ENCODE measurements around the gene CD81. TPM values are rescaled to one million over a fixed set of nuclear protein-coding genes. Genes with fewer than 3 reads are reported as not detected.

CD81 gene
- total RNA-seq, 4 donors from 2014 or later = 327 to 576 (median 541) TPM

- peaks cover 81% of the 10 kb centered on the region for H3K27me3 ChIP-seq
- H3K4me3 ChIP-seq = no peak overlapping the region
- WGBS, 2 donors (ENCODE audit: low coverage in 1 of 2) = 74 to 100% methylated on average over 2 to 6 of the region's 8 CpGs
- TF ChIP-seq CTCF (IDR thresholded peaks at IDR 0.05) (no peak), EP300 (IDR thresholded peaks at IDR 0.05) (no peak), POLR2AphosphoS5 (IDR thresholded peaks at IDR 0.05) (no peak), POLR2A (IDR thresholded peaks at IDR 0.05) (no peak)
- no peak for ATAC-seq
- no peaks in the 10 kb centered on the region for H3K36me3 ChIP-seq
- H3K4me1 ChIP-seq = peaks cover 0 to 17% (median 0%) of the 10 kb centered on the region in 3 donors
- peaks cover 0 to 10% (median 0%) of the 10 kb centered on the region in 3 donors for H3K9me3 ChIP-seq
- no peak overlapping the region for H3K27ac ChIP-seq
These were observed 63.5 kb downstream of the CD81 start for GRCh38 chr11:2440646-2441045.

GRCh38 chr11:2441171-2441570 lies 64.1 kb downstream of the CD81 start:
- Histone ChIP-seq H3K4me3 (no peak overlapping the region), H3K27ac (no peak overlapping the region), H3K36me3 (no peaks in the 10 kb centered on the region), H3K27me3 (peaks cover 81% of the 10 kb centered on the region), H3K9me3 (peaks cover 0 to 10% (median 0%) of the 10 kb centered on the region in 3 donors), H3K4me1 (peaks cover 0 to 21% (median 0%) of the 10 kb centered on the region in 3 donors)
- no peak for ATAC-seq
- TF ChIP-seq CTCF (IDR thresholded peaks at IDR 0.05) (no peak), EP300 (IDR thresholded peaks at IDR 0.05) (no peak), POLR2AphosphoS5 (IDR thresholded peaks at IDR 0.05) (no peak), POLR2A (IDR thresholded peaks at IDR 0.05) (no peak)
- 83% methylated on average over 1 of the region's 4 CpGs; no CpG with 5 or more reads in 1 of the 2 donors for WGBS, 2 donors (ENCODE audit: low coverage in 1 of 2)

GRCh38 chr11:2442589-2442988 lies 65.5 kb downstream of the CD81 start:
- TF ChIP-seq POLR2AphosphoS5 (IDR thresholded peaks at IDR 0.05) (no peak), CTCF (IDR thresholded peaks at IDR 0.05) (no peak), EP300 (IDR thresholded peaks at IDR 0.05) (no peak), POLR2A (IDR thresholded peaks at IDR 0.05) (no peak)
- Histone ChIP-seq H3K27ac (no peak overlapping the region), H3K4me3 (no peak overlapping the region), H3K27me3 (peaks cover 81% of the 10 kb centered on the region), H3K4me1 (peaks cover 0 to 29% (median 0%) of the 10 kb centered on the region in 3 donors), H3K36me3 (no peaks in the 10 kb centered on the region), H3K9me3 (peaks cover 0 to 10% (median 0%) of the 10 kb centered on the region in 3 donors)
- ATAC-seq = no peak
- WGBS, 2 donors (ENCODE audit: low coverage in 1 of 2) = 95 to 96% methylated on average over 2 of the region's 2 CpGs

GRCh38 chr11:2443406-2443805 lies 66.3 kb downstream of the CD81 start:
- no peak for ATAC-seq
- no peak overlapping the region for H3K27ac ChIP-seq
- peaks cover 87% of the 10 kb centered on the region for H3K27me3 ChIP-seq
- H3K4me1 ChIP-seq = peaks cover 0 to 34% (median 0%) of the 10 kb centered on the region in 3 donors
- no peak overlapping the region for H3K4me3 ChIP-seq
- TF ChIP-seq EP300 (IDR thresholded peaks at IDR 0.05) (no peak), POLR2A (IDR thresholded peaks at IDR 0.05) (no peak), POLR2AphosphoS5 (IDR thresholded peaks at IDR 0.05) (no peak), CTCF (IDR thresholded peaks at IDR 0.05) (no peak)
- no peaks in the 10 kb centered on the region for H3K36me3 ChIP-seq
- H3K9me3 ChIP-seq = peaks cover 0 to 10% (median 0%) of the 10 kb centered on the region in 3 donors
- WGBS, 2 donors (ENCODE audit: low coverage in 1 of 2) = 75% methylated on average over 2 of the region's 11 CpGs; no CpG with 5 or more reads in 1 of the 2 donors

Measured in gastroesophageal sphincter (tissue), 4 donors.